Smooth muscle cell (in vitro differentiated cells): Measurements from ENCODE around the gene BUB1B. TPM values are rescaled to one million over a fixed set of nuclear protein-coding genes. Genes with fewer than 3 reads are reported as not detected.

Source experiments
- DNase-seq: peaks from one replicate; lab custom pipeline; 2025; ENCODE audit not compliant: unreplicated experiment; lab: John Stamatoyannopoulos, UW
- H2AFZ ChIP-seq: fragments of 200-600 bp; sonication (generic); 2 replicates; pipeline ENCODE4 v1.6.0; 2016; ENCODE audit warnings: antibody characterized with exemption, low read depth, mild to moderate bottlenecking
- H3F3A ChIP-seq: fragments of 200-600 bp; sonication (generic); 2 replicates; pipeline ENCODE4 v1.6.0; 2017; ENCODE audit warnings: antibody characterized with exemption, low read depth
- H3K27ac ChIP-seq: fragments of 200-600 bp; sonication (generic); 2 replicates; pipeline ENCODE4 v1.5.1; 2016; ENCODE audit warnings: low read depth, mild to moderate bottlenecking
- H3K27me3 ChIP-seq: fragments of 200-600 bp; sonication (generic); 2 replicates; pipeline ENCODE4 v1.6.1; 2016; ENCODE audit warnings: low read depth, mild to moderate bottlenecking
- H3K36me3 ChIP-seq: fragments of 200-600 bp; sonication (generic); 2 replicates; pipeline ENCODE4 v1.5.1; 2016; ENCODE audit warnings: low read depth
- H3K4me1 ChIP-seq: fragments of 200-600 bp; sonication (generic); 2 replicates; pipeline ENCODE4 v1.5.1; 2016; ENCODE audit warnings: low read depth
- H3K4me2 ChIP-seq: fragments of 200-600 bp; sonication (generic); 2 replicates; pipeline ENCODE4 v1.6.0; 2016; ENCODE audit warnings: mild to moderate bottlenecking
- H3K4me3 ChIP-seq: fragments of 200-600 bp; sonication (generic); 2 replicates; pipeline ENCODE4 v1.5.1; 2016; ENCODE audit warnings: mild to moderate bottlenecking
- H3K79me2 ChIP-seq: fragments of 200-600 bp; sonication (generic); 2 replicates; pipeline ENCODE4 v1.6.0; 2016; ENCODE audit warnings: low read depth, mild to moderate bottlenecking
- H3K9ac ChIP-seq: fragments of 200-600 bp; sonication (generic); 2 replicates; pipeline ENCODE4 v1.6.0; 2016; ENCODE audit warnings: low read depth
- H3K9me3 ChIP-seq: fragments of 200-600 bp; sonication (generic); replicated peaks from 2 replicates; pipeline ENCODE4 v1.5.1; 2016; ENCODE audit warnings: low read depth
- H4K20me1 ChIP-seq: fragments of 200-600 bp; sonication (generic); 2 replicates; pipeline ENCODE4 v1.6.0; 2016; ENCODE audit warnings: low read depth
- CTCF ChIP-seq: fragments of 200-600 bp; sonication (generic); IDR thresholded peaks from 2 replicates; pipeline ENCODE4 v1.5.1; 2017; ENCODE audit warnings: borderline replicate concordance, mild to moderate bottlenecking, antibody characterized with exemption; ENCODE audit not compliant: insufficient read depth, poor library complexity, severe bottlenecking
- WGBS: methylation state at CpG from one replicate; pipeline ENCODE4 v1.1.7; 2016; ENCODE audit warnings: low lambda C conversion rate; 5-methylcytosine and 5-hydroxymethylcytosine counted together
- polyA plus RNA-seq: library from polyadenylated mRNA; unstranded; fragments of >200 nt; fragmentation: Nextera tagmentation; extraction: Ambion mirVana; gene quantifications from 2 replicates; pipeline ENCODE4 v1.2.1, GENCODE V29; 2016
- total RNA-seq: library from RNA; depleted of rRNA; stranded (reverse); fragments of >200 nt; gene quantifications from 2 replicates; pipeline ENCODE4 v1.2.3, GENCODE V29; 2014

Gene BUB1B
- total and polyA plus RNA-seq, 2 experiments from 2014 or later: 5.8 to 15.0 TPM

GRCh38 chr15:40269604-40270003 lies 108.7 kb downstream of the BUB1B start:
- no peak for TF ChIP-seq CTCF
- H3K27ac ChIP-seq: no peak overlapping the region
- H3K9me3 ChIP-seq: no peaks in the 10 kb centered on the region
- H3K36me3 ChIP-seq: no peaks in the 10 kb centered on the region
- H2AFZ ChIP-seq: no peak overlapping the region
- H3K9ac ChIP-seq: no peak overlapping the region
- H4K20me1 ChIP-seq: no peaks in the 10 kb centered on the region
- DNase-seq: no peak
- H3K4me2 ChIP-seq: no peak overlapping the region
- no peaks in the 10 kb centered on the region for H3K79me2 ChIP-seq
- WGBS: 93% methylated on average over 4 of the region's 4 CpGs
- no peak overlapping the region for H3K4me3 ChIP-seq
- no peaks in the 10 kb centered on the region for H3K27me3 ChIP-seq
- no peaks in the 10 kb centered on the region for H3F3A ChIP-seq
- no peaks in the 10 kb centered on the region for H3K4me1 ChIP-seq

GRCh38 chr15:40270246-40270995 lies 109.6 kb downstream of the BUB1B start:
- no peaks in the 10 kb centered on the region for H3K4me1 ChIP-seq
- no peak overlapping the region for H3K9ac ChIP-seq
- H3K4me2 ChIP-seq: no peak overlapping the region
- no peak overlapping the region for H2AFZ ChIP-seq
- H3K36me3 ChIP-seq: no peaks in the 10 kb centered on the region
- no peak for DNase-seq
- no peaks in the 10 kb centered on the region for H3F3A ChIP-seq
- H4K20me1 ChIP-seq: no peaks in the 10 kb centered on the region
- H3K27me3 ChIP-seq: no peaks in the 10 kb centered on the region
- no peak overlapping the region for H3K4me3 ChIP-seq
- no peaks in the 10 kb centered on the region for H3K79me2 ChIP-seq
- no peak for TF ChIP-seq CTCF
- no peak overlapping the region for H3K27ac ChIP-seq
- 90% methylated on average over 11 of the region's 11 CpGs for WGBS
- H3K9me3 ChIP-seq: no peaks in the 10 kb centered on the region

Other genes starting within 250 kb of the BUB1B start
- gene GPR176, start 240.8 kb upstream of the BUB1B start, total RNA-seq: 20.0 and 23.8 TPM in 2 replicates
- gene GPR176, start 240.8 kb upstream of the BUB1B start, polyA plus RNA-seq: 17.0 and 22.4 TPM in 2 replicates
- gene EIF2AK4, start 227.0 kb upstream of the BUB1B start, total RNA-seq: 56.5 and 59.0 TPM in 2 replicates
- 69.2 and 72.9 TPM in 2 replicates for gene EIF2AK4, start 227.0 kb upstream of the BUB1B start, polyA plus RNA-seq
- gene SRP14, start 121.9 kb upstream of the BUB1B start, total RNA-seq: 307 and 356 TPM in 2 replicates
- gene SRP14, start 121.9 kb upstream of the BUB1B start, polyA plus RNA-seq: 713 and 726 TPM in 2 replicates
- gene BMF, start 52.2 kb upstream of the BUB1B start, total RNA-seq: 9.1 and 11.2 TPM in 2 replicates
- 3.6 and 7.5 TPM in 2 replicates for gene BMF, start 52.2 kb upstream of the BUB1B start, polyA plus RNA-seq
- 1.6 and 3.2 TPM in 2 replicates for gene PAK6, start 78.0 kb downstream of the BUB1B start, total RNA-seq
- gene PAK6, start 78.0 kb downstream of the BUB1B start, polyA plus RNA-seq: 0.29 and 2.2 TPM in 2 replicates
- not detected in 2 replicates for gene ANKRD63, start 122.0 kb downstream of the BUB1B start, total RNA-seq
- 0.15 TPM in 1 of 2 replicates, not detected in the other for gene ANKRD63, start 122.0 kb downstream of the BUB1B start, polyA plus RNA-seq
- gene PLCB2, start 146.9 kb downstream of the BUB1B start, total RNA-seq: 1.5 and 3.9 TPM in 2 replicates
- gene PLCB2, start 146.9 kb downstream of the BUB1B start, polyA plus RNA-seq: 1.9 TPM in 1 of 2 replicates, not detected in the other
- 28.1 and 30.4 TPM in 2 replicates for gene INAFM2, start 162.6 kb downstream of the BUB1B start, total RNA-seq
- 23.9 and 48.6 TPM in 2 replicates for gene INAFM2, start 162.6 kb downstream of the BUB1B start, polyA plus RNA-seq
- gene CCDC9B, start 179.9 kb downstream of the BUB1B start, total RNA-seq: 2.2 and 3.8 TPM in 2 replicates
- gene CCDC9B, start 179.9 kb downstream of the BUB1B start, polyA plus RNA-seq: 0.97 and 4.7 TPM in 2 replicates
- gene PHGR1, start 190.0 kb downstream of the BUB1B start, total RNA-seq: not detected in 2 replicates
- 0.48 TPM in 1 of 2 replicates, not detected in the other for gene PHGR1, start 190.0 kb downstream of the BUB1B start, polyA plus RNA-seq
- 0.04 and 0.58 TPM in 2 replicates for gene DISP2, start 197.2 kb downstream of the BUB1B start, total RNA-seq
- gene DISP2, start 197.2 kb downstream of the BUB1B start, polyA plus RNA-seq: 0.46 and 0.90 TPM in 2 replicates
- gene KNSTRN, start 221.7 kb downstream of the BUB1B start, total RNA-seq: 24.1 and 27.0 TPM in 2 replicates
- 15.4 and 17.3 TPM in 2 replicates for gene KNSTRN, start 221.7 kb downstream of the BUB1B start, polyA plus RNA-seq
- 17.4 and 20.3 TPM in 2 replicates for gene IVD, start 244.7 kb downstream of the BUB1B start, total RNA-seq
- 37.8 and 38.3 TPM in 2 replicates for gene IVD, start 244.7 kb downstream of the BUB1B start, polyA plus RNA-seq